Dermis microvascular lymphatic vessel endothelial cell (primary cell): ENCODE results near the gene OGFR. TPM values are rescaled to one million over a fixed set of nuclear protein-coding genes. Genes with fewer than 3 reads are reported as not detected.

Experiments used
- DNase-seq, 2 donors: peaks; one replicate each; pipeline versions ENCODE4 v3.0.0 to v3.0.0-alpha.2; 2010; ENCODE audit warnings: low read depth in 2 of 2
- total RNA-seq: library from RNA; depleted of rRNA; stranded (reverse); fragments of >200 nt; gene quantifications from 2 replicates; pipeline ENCODE4 v1.2.1, GENCODE V29; 2014

Gene OGFR
- total RNA-seq, 1 donor from 2014 or later: 18.2 TPM

DNA sequence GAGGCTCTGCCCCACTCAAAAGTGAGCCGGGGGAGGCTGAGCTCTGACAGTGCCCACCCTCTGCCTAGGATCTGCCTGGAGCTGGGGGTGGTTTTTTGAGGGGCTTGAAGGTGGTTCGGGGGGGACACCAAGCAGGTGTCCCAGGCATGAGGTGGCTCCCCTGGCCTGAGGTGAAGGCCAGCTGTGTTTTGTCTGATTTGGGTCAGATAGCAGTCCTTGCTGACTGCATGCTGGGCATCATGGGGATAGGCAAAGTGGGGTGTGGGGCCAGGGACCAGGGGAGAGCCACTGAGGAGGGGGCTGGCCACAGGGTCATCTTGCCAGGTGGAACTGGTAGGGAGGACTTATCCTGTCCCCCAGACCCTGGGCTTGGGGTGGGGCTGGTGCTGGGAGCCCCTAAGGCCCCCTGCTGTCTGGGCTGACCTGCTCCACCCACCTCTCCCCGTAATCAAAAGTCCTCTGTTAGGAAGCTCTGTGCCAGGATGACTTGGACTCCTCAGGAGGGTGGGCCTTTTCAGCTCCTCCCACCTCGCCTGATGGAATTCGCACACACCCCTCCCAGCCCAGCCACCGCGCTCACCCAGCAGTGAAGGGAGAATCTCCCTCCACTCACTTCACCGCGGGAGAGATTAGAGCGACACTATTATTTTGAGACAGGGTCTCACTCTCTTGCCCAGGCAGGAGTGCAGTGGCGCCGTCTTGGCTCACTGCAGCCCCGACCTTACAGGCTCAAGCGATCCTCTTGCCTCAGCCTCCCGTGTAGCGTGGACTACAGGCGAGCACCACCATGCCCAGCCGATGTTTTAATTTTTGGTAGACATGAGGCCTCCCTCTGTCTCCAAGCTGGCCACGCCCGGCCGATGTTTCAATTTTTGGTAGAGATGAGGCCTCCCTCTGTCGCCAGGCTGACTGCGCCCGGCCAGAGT, 10.7 kb downstream of the OGFR start:
- DNase-seq: no peak

DNA sequence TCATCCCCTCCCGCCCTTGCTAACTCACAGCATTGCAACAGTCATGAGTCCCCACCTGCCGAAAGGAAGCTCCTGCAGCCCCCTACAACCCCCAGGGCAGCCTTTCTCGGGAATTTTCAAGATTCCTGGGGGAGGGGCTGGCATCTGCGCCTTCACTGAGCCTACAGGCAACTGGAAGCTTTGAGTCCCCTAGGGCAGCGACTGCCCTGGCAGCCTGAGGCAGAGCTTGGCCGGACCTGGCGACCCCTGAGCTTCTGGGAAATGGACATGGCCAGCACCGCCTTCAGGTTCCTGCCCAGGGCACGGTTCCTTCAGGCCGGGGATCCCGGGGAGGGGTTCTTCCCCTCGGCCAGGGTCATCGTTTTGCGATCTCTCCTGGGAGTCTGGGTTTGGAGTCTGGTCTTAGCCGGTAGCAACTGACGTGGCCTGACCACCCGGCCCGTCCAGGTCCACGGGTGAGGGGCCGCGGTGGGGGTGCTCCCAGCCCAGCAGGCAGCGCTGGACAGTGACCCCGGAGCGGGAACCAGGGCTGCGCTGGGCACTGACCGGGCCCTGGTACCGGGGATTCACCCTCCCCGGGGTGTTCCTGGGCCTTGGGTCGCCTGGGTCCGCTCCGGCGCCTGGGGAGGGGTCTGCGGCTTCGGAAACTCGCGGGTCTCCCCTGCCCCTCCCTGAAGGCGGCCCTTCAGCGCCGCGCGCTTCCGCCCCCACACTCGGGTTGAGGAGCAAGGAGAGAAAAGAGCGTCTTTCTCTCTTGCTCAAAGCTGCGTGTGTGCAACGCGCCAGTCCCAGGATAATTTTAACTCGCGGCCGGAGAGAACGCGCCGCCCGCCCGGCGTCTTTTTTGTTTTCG, 11.6 kb downstream of the OGFR start:
- DNase-seq: no peak

DNA sequence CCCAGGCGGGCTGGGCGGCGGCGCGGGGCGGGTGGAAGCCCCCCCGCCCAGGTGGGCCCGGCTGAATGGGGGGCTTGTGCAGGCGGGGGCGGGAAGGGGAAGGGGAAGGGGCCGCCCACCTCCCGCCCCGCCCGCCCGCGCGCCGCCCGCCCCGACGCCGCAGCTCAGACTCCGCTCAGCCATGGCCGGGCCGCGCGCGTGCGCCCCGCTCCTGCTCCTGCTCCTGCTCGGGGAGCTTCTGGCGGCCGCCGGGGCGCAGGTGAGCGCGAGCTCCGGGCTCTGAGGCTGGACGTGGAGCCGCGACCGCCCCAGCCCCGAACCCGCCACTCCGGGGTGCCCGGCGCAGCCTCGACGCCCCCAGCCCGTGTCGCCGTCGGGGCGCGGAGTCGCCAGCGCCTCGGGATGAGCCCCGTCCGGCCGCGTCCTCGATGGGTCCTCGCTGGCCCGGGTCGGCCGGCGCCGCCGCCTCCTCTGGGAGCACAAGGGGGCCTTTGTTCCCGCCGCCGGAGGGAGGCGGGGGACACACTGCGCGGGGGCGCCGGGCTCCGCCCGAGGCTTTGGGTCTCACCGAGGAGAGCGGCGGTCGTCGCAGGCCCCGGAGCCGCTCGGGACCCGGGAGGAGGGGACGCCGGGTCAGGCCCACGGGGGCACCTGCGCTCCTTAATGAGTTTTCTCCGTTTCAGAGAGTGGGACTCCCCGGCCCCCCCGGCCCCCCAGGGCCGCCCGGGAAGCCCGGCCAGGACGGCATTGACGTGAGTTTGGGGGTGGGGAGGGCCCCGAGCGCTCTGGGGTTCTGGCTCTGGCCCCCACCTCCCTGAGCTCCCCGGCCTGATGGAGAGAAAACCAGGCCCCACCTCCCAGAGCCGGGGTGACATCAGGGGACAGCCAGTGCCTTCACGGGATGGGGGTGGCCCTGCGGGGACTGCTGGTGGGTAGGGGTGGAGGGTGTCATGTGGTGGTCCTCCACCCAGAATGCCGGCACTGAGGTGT, 12.5 kb downstream of the OGFR start, which contains the start of gene COL9A3:
Gene COL9A3 (plus strand): TSS at position 167 of the 990 bp plus-strand sequence. CDS start 15 bp downstream, at position 182.
- DNase-seq: no peak

DNA sequence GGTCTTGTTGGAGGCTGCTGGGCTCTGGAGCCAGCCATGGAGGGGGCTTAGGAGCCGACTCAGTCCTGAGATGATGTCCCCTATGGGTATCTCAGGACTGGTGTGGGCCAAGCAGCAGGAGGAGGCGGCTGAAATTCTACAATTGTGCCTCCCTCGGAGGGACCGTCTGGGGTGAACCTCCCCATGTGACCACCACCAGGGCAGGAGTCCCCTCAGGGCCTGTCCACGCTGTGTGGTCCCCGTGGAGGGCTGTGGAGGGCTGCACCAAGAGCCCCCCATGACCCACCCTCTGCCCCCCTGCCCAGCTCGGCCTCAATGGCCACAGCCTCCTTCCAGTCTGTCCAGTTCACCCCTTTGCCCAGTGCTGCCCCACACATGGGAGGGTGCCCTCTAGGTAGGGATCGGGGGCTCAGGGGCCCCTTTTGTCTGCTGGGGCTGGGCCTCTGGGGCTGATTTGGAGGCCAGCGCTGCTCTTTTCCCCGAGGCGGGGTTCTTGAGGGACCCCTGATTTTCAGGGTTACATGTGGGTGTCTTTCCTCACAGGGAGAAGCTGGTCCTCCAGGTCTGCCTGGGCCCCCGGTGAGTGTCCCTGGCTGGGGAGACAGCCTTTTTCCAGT, 13.4 kb downstream of the OGFR start:
- no peak for DNase-seq

DNA sequence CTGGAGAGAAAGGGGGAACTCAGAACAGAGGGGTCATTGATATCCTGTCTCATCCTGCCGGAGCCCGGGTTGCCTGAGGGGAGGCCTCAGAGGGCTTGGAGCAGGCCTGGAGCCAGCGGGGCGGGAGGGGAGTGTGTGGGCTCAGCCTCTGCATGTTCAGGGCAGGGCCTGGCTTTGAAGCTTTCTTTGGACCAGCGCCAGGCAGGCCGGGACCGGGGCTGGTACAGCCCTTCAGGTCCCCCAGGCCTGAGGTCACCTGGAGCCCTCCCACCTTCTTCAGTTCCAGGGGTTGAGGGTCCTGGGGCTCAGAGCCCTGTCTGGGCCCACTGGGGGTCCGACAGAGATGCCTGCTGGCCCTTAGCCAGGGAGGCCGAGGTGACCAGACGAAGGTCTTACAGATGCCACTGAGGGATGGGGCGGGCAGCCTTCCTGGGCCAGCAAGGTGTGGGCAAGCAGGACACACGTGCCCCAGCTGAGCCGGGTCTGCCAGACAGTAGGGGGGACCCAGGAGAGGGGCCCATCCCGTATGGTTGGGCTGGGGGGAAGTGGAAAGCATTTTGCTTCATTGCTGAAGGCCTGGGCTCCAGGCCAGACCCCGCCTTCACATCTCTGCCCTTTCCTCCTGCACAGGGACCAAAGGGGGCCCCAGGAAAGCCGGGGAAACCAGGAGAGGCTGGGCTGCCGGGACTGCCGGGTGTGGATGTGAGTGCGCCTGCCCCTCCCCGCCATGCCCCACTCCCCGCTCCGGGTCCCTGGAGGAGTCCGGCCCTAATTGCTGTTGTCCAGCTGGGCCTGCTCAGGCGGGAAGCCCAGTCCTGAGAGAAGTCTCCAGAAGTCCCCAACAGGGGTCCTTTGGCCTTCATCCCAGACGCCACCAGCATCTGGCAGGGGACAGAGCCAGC, 14.2 kb downstream of the OGFR start:
- peak in 1 of 2 donors; percentile 53 for DNase-seq

DNA sequence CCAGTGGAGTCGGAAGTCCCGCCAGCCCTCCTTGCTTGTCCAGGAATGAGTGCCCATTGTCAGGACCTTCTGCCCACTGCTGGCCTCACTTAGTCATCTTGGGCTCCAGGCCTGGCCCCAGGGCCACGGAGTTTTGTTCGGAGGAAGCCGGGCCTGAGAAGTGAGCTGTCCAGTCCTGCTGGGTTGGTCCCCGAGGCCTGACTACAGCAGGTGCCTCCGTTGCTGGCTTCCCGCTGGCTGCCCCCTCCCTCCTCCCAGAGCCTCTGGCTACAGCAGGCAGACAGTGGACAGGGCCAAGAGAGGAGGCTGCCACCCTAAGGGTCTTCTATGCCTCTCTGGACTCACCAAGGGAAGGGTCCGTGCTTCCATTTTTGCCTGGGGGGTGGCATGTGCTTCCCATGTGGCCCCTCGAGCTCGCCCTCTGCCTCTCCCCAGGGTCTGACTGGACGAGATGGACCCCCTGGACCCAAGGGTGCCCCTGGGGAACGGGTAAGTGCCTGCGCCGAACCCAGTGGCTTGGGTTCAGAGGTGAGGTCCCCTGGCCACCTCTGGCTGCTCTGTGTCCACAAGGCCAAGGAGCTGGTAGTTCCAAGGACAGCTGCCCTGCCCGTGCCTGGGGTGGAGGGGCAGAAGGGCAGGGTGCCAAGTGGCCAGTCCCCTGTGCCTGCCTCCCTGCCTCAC, 15.0 kb downstream of the OGFR start:
- peak in 1 of 2 donors; percentile 57 for DNase-seq

DNA sequence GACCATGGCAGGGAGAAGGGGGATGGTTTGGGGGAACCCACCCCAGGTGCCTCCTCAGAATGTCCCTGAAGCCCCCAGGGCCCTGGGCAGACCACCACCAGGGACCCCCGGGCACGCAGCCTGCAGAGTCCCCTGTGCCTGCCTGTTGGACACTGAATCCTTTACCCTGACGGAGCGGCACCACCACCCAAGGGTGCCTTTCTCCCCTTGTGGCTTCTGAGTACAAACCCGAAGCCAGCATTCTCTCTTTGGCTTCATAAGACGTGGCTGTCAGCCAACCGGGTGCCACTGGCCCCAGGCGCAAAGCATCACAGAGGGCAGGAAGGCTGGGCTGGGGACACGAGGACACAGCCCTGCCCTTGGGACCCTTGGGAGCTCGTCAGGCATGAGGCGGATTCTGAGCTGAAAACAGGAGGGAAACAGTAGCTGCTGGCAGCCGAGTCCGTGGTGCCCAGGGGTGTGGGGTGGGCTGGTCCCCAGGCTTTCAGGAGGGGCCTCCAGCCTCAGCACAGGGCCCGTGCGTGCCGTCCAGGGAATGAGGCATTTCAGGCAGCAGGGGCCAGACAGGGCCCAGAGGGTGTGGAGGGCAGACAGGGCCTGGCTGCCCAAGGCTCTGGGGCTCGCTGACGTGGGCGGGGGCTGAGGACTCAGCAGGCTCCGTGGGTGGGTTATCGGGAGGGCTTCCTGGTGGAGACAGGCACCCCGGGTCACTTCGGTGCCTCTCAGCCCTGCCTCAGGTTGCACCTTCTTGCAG, 15.8 kb downstream of the OGFR start:
- no peak for DNase-seq

DNA sequence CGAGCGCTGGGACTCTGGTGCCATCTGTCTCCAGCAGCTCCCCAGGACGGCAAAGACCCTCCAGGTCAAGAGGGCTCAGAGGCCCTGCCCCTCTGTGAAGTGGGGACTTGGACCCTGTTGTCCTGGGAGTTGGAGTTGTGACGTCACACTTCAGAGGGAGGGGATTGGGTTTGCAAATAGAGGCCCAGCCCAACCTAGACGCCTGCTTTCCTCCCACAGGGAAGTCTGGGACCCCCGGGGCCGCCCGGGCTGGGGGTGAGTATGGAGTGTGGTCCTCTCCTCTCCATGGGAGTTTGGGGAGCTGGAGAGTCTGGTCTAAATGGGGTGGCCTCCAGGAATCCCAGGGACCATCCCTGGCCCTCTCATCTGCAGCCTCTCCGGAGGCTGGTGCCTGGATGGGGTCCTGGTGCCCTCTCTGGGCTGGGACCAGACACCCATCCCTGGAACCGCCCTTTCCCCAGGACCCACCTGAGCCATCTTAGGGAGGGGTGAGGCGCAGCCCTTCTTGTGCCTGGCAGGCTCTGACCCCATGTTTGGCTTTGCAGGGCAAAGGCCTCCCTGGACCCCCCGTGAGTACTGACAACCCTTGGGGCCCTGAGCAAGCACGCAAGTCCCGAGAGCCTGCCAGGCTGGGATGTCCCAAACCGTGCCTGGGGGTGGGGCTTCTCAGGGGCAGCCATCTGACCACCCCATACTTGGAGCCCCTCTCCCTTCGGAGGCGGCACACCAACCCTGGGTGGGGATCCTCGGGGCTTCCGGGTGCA, 16.5 kb downstream of the OGFR start:
- no peak for DNase-seq

DNA sequence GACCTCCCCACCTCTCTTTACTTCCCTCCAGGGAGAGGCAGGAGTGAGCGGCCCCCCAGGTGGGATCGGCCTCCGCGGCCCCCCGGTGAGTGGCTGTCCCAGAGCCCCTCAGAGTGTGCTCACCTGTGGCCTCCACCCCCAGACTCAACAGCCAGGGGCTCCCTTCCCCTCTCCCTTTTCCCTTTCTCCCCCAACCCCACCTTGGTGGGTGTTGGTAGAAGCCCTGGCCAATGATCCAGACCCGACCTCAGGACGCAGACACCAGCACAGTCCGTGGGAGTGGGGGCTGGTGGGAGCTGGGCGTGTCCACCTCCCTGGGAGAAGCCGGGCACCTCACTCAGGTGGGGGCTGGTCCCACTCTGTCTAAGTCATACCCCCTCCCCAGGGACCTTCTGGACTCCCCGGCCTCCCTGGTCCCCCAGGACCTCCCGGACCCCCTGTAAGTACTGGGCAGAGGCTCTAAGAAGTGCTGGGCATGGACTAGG, 17.1 kb downstream of the OGFR start:
- no peak for DNase-seq

DNA sequence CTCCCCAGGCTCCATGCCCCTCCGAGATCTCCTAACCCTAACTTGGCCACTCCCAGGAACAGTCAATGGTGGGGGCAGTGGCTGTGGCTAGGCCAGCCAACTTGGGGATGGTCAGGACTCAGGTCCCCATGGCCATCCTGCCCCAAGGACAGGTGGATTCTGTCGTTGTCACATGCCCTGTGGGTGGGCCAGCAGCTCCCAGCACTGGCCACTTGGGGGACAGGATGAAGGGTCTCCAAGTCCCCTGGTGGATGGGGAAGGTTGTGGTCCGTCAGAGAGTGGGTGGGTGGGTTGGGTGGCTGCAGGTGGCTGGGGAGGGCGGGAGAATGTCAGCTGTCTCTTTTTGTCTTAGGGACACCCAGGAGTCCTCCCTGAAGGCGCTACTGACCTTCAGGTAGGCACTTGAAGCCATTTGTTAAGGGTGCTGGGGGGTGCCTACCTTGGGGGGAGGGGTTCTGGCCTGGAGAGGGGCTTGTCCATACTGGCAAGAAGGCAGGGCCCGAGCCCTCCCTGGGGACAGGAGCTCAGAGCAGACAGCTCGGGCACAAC, 17.7 kb downstream of the OGFR start:
- no peak for DNase-seq

DNA sequence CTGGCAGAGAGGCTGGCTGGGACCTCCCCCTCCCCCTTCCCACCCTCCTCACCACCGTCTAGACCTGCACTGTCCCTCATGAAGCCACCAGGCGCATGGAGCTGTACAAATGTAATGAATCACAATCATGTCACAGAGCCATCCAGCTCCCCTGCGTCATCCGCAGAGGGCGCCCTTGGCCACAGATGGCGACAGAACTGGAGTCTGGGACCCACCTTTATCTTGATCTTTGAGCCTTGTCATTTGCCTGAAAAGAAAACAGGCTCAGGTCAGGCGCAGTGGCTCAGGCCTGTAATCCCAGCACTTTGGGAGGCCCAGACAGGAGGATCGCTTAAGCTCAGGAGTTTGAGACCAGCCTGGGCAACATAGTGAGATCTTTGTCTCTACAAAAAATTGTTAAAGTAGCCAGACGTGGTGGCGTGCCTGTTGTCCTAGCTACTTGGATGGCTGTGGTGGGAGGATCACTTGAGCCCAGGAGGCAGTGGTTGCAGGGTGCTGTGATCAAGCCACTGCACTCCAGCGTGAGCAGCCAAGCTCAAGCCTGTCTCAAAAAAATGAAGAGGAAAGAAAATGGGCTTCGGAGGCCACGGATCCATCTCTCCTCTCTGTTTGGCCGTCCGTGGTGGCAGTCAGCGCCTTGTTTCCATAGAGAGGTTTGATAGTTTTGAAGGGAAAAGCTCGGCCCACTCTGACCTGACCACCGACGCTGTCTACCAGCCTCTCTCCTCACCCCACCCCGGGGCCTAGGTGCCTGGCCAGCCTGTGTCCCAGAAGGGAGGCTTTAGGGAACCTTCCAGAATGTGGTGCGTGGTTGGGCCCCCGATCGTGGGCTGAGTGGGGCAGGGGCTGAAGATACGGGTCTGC, 18.4 kb downstream of the OGFR start:
- peak; percentile 45 to 56 for DNase-seq

DNA sequence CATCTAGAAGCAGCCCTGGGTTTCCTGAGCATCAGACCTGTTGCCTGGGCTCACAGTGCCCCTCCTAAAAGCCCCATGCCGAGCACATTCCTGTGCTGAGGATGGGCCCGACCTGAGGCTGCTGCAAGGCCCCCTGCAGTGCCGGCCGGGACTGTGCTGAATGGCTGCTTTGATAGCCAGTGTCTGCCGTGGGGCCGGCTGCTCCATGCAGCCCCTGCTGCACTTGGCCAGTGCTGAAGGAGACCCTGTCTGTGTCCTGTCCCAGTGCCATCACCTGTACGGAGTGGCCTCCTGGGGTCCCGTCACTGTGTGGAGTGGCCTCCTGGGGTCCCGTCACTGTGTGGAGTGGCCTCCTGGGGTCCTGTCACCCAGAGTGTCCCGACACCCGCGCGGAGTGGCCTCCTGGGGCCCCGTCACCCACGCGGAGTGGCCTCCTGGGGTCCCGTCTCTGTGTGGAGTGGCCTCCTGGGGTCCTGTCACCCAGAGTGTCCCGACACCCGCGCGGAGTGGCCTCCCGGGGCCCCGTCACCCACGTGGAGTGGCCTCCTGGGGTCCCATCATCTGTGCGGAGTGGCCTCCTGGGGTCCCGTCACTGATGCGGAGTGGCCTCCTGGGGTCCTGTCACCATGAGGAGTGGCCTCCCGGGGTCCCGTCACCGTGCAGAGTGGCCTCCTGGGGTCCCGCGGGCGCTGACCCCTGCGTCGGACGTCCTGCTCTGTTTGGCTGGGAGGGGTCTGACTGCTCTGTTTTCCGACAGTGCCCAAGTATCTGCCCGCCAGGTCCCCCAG, 19.2 kb downstream of the OGFR start:
- DNase-seq: no peak

DNA sequence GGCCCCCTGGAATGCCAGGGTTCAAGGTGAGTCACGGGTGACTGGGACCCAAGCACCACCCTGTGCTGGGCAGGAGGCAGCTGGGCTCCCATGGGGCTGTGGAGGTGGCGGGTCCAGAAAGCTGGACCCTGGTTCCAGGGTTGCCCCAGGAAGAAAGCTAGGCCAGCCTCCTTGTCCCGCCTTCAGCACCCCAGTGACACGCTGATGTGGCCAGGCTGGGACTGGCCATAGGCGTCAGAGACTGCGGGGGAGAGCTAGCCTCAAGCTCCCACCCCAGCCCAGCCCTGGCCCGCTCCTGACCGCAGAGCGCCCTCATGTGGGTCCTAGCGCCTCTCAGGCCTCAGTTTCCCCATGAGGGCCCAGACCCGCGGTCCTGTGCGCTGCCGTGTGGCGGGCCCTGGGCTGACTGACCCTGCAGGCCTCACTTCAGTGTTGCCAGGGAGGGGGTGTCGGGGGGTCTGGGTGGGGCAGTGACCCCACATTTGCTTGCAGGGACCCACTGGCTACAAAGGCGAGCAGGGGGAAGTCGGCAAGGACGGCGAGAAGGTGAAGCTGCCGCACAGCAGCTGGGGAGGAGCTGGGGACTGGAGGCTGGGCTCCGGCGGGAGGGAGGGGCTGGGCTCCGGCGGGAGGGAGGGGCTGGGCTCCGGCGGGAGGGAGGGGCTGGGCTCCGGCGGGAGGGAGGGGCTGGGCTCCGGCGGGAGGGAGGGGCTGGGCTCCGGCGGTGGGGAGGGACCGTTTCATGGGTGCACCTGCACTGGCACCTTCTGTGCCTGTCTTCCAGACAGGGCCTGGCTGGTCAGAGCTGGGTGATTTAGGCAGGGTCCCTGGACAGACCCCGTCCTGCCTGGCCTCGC, 20.1 kb downstream of the OGFR start:
- peak in 1 of 2 donors; percentile 55 for DNase-seq

DNA sequence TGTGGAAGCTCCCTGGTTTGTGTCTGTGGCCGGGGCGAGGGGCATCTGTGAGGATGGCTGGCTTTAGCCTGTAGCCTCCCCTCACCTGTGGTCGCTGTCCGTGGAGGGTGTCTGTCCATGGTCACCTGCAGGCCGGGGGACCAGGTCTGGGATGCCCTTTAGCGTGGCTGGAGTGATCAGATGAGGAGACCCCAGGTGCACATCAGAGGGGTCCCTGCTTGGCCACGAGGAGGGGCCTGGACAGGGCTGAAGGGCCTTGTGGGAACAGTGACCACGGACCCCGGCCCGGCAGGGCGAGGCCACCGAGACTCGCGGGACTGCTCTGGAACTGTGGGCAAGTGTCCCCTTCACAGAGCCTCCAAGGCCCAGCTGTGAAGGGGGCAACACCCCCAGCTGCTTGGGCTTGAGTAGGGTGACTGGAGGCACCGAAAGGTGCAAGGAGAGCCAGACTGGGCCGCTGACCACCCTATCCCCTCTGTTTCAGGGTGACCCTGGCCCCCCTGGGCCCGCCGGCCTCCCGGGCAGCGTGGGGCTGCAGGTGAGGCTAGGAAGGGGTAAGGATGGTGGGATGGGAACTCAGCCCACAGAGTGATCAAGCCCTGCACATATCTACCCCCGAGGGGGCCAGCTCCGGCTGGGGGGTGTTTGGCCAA, 20.8 kb downstream of the OGFR start:
- DNase-seq: no peak
